Measurements from ENCODE around the gene RPL38. TPM values are rescaled to one million over a fixed set of nuclear protein-coding genes. Genes with fewer than 3 reads are reported as not detected.

The RPL38 gene
- total RNA-seq, 1 donor from 2014 or later: 1,104 TPM

- no peak for ATAC-seq
These were observed 24.0 kb downstream of the RPL38 start for GRCh38 chr17:74227271-74228080.

- ATAC-seq: no peak
These were observed 25.0 kb downstream of the RPL38 start for GRCh38 chr17:74228306-74228978.

- ATAC-seq: no peak
These were observed 27.4 kb downstream of the RPL38 start for GRCh38 chr17:74230896-74231295.

- ATAC-seq: no peak
These were observed 28.7 kb downstream of the RPL38 start for GRCh38 chr17:74231928-74232907.

GRCh38 chr17:74233937-74234336 is 30.5 kb downstream of the RPL38 start:
- no peak for ATAC-seq

- ATAC-seq: no peak
These were observed 31.0 kb downstream of the RPL38 start for GRCh38 chr17:74234486-74234885.

- ATAC-seq: no peak
These were observed 31.6 kb downstream of the RPL38 start for GRCh38 chr17:74235040-74235581.

- ATAC-seq: no peak
These were observed 32.5 kb downstream of the RPL38 start for GRCh38 chr17:74235911-74236371.

- ATAC-seq: no peak
These were observed 33.8 kb downstream of the RPL38 start for GRCh38 chr17:74237321-74237720.

GRCh38 chr17:74239172-74239571 is 35.7 kb downstream of the RPL38 start:
- no peak for ATAC-seq

- ATAC-seq: no peak
These were observed 37.2 kb downstream of the RPL38 start for GRCh38 chr17:74240618-74241205.

GRCh38 chr17:74241431-74241830 is 38.0 kb downstream of the RPL38 start:
- no peak for ATAC-seq

- no peak for ATAC-seq
These were observed 38.4 kb downstream of the RPL38 start for GRCh38 chr17:74241847-74242246.

GRCh38 chr17:74243013-74243755 is 39.7 kb downstream of the RPL38 start:
- no peak for ATAC-seq

GRCh38 chr17:74244128-74244527 is 40.6 kb downstream of the RPL38 start:
- ATAC-seq: no peak

GRCh38 chr17:74244548-74244947 is 41.1 kb downstream of the RPL38 start:
- ATAC-seq: no peak

- no peak for ATAC-seq
These were observed 41.8 kb downstream of the RPL38 start for GRCh38 chr17:74245145-74245831.

- ATAC-seq: no peak
These were observed 42.4 kb downstream of the RPL38 start for GRCh38 chr17:74245871-74246270.

GRCh38 chr17:74249590-74250270 is 46.3 kb downstream of the RPL38 start:
- no peak for ATAC-seq
